GM12891 (cell line): ENCODE measurements around the gene LDB2.

Experiments used
- DNase-seq: peaks from one replicate; pipeline ENCODE4 v3.0.0; 2011; ENCODE audit warnings: low spot score; ENCODE audit not compliant: insufficient read length
- FAIRE-seq: peaks from 2 replicates; lab custom pipeline; 2011; peaks lifted over from hg19 to GRCh38; lab: Jason Lieb, UNC
- PAX5 ChIP-seq: IDR thresholded peaks from 2 replicates; pipeline ENCODE4 v1.6.1; 2011; ENCODE audit warnings: low read length, moderate library complexity, mild to moderate bottlenecking; ENCODE audit not compliant: insufficient read depth, severe bottlenecking
- POLR2A ChIP-seq: IDR thresholded peaks from 2 replicates; pipeline ENCODE4 v1.6.1; 2011; ENCODE audit warnings: low read depth, low read length, control low read depth
- POLR2AphosphoS5 ChIP-seq: IDR thresholded peaks from 2 replicates; pipeline ENCODE4 v1.6.1; 2011; ENCODE audit warnings: low read depth, low read length, control low read depth
- POU2F2 ChIP-seq: IDR thresholded peaks from 2 replicates; pipeline ENCODE4 v1.6.1; 2011; ENCODE audit warnings: low read depth, mild to moderate bottlenecking, control low read depth, low read length, moderate library complexity
- SPI1 ChIP-seq: IDR thresholded peaks from 2 replicates; pipeline ENCODE4 v1.6.1; 2011; ENCODE audit warnings: low read depth, low read length, control low read depth
- TAF1 ChIP-seq: IDR thresholded peaks from 2 replicates; pipeline ENCODE4 v1.6.1; 2011; ENCODE audit warnings: low read depth, low read length, control low read depth

Gene LDB2

DNA sequence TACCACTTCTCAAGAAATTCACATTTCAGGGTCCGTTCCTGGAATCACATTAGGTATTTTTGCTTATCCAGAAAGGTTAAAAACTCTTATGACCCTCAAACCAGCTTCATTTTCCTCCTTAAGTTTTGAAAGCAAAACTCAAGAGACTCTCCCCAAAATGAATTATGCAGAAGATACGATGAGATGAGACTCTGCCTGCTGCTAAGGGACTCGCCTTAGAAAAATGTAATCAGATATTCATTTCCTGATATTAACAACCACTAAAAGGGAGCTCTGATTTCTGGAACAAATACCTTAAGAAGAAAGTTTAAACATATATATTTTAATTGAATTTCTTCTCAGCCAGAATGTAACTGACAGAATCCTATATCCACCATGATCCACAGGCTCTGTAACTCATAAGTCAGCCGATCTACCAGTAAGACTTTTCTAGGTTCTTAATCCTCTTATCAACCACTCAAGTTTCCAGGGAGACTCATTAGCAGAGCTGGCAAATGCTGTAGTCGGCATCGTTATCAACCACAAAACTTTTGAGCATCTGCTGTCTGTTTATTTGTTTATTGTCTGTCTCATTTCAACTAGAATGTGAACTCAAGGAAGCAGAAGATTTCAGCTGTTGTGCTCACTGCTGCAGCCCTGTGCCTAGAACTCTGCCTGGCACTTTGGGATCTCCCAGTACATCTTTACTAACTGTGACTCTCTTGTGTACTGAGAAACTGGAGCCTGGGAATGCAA lies 112.5 kb downstream of the LDB2 start:
- TF ChIP-seq SPI1: no peak
- no peak for FAIRE-seq
- no peak for DNase-seq

DNA sequence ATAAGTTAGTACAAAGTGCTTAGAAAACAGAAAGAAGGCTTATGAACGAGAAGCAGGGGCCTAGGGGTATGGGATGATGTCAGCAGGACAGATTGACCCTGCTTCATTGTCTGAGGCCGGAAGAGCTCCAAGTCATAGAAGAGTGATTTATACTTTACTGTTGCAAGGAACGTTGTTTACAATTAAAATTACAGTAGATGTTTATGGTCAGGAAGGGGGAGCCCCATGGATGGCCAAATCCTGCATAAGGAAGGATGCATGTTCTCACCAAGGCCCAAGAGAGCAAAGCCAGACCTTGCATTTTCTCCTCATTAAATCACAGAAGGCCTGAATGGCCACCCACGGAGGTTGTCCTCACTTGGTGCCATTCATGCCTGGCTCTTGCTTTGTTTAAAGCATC lies 115.3 kb downstream of the LDB2 start:
- FAIRE-seq: no peak
- no peak for DNase-seq
- no peak for TF ChIP-seq PAX5
- no peak for TF ChIP-seq POLR2A
- TF ChIP-seq POLR2AphosphoS5: no peak
- TF ChIP-seq SPI1: no peak
- no peak for TF ChIP-seq TAF1
- no peak for TF ChIP-seq POU2F2

DNA sequence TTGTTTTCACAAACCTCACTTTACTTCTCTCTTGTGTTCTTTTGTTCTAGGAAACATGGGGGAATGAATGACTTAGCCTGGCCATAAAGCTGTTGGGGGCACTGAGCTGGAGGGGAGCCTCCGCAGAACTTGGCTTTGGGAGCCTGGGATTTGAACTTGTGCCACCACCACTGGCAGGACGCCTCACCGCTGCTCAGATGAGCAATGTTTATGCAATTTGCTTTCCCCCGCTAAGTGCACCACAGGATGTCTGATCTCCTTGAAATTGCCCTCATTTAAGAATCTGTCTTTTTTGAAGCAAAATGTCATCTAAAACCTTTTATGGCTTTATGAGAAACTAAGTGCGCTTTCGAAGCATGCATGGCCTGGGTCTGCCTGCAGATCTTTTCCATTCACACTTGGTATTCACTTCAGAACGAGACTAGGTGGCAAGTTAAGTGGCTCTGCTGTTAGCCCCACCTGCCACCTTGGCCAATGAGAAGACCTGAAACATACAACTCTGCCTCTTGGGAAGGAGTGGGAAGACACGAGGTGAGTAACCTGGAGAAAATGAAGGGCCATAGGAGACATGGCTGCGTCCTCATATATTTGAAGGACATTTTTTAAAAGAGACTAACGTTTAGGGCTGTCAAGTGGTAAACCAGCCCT lies 119.3 kb downstream of the LDB2 start:
- TF ChIP-seq POU2F2: no peak
- TF ChIP-seq SPI1: no peak
- no peak for TF ChIP-seq TAF1
- no peak for TF ChIP-seq POLR2AphosphoS5
- no peak for TF ChIP-seq PAX5
- TF ChIP-seq POLR2A: no peak
- FAIRE-seq (no peak), DNase-seq (no peak)

DNA sequence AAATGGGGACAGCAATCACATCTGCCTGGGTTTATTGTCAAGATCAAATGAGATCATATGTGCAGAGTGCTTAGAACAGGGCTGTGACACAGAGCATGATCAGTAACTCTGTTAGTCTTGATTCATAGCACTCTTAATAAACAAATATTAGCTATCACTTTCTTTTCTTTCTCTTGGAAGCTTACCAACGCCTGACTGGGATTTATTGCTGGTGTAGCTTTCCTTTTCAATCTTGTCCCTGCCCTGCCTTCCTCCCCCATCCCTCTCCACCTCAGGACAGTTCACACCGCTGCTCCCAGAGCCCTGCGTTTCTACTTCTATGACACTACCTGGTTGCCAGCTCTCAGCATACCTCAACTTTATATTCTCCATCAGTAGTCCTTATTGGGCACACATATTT lies 120.7 kb downstream of the LDB2 start:
- no peak for FAIRE-seq
- no peak for DNase-seq

DNA sequence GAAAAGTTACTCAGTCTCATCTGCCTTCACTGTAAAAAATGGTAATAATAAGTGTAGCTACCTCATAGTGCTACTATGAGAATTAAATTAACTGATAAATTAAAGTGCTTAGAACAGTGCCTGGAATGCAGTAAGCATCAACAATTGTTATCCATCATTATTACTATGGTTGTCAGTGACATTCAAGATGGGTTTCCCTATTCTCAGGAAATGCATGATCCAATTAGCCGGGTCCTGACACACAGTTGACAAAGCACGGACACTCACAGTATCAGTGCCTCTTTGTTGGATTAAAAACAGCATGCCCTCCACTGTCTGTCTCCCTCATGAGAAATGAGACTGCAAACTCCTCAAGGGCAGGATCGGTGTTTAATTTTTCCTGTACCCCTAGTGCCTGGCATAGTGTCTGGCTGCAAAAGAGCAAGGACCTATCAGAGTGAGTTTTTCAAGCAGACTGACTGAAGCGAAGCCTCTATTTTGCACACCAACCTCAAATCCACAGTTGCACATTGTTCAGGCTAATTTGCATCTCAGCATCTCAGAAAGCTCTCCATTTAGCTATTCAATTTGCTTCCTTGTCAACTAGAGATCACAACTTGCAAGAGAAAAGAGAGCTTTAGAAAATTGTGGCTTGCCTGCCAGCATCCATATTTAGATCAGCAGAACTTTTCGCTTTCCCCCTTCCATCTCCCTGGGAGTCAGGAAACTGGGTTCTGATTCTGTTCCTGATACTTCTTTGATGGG lies 122.9 kb downstream of the LDB2 start:
- no peak for FAIRE-seq
- no peak for DNase-seq
- TF ChIP-seq TAF1 (no peak), POLR2AphosphoS5 (no peak)

More for the DNA sequence above, 120.7 kb downstream of the LDB2 start:
- no peak for TF ChIP-seq TAF1
- no peak for TF ChIP-seq POLR2A

DNA sequence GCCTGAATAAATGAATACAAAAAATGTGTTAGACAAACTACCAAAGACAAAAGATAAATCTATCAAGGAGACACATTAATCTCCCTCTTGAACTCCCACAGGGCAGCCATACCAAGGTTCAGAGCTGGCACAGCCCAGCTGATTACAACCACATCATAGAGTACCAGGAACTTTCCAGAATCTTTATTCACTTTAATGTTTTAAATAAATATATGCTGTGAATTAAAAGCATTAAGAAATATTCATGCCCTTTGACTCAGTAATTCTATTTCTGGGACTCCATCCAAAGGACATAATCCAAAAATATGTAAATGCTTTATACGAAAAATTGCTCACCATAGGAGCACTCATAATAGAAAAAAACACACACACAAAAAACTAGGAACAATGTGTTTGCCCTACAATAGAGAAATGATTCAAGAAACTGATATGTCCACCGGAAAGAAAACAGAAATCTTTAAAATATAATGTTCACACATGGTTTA lies 126.0 kb downstream of the LDB2 start:
- TF ChIP-seq POU2F2 (no peak), SPI1 (no peak), PAX5 (no peak), POLR2A (no peak), TAF1 (no peak), POLR2AphosphoS5 (no peak)
- no peak for FAIRE-seq
- DNase-seq: no peak

DNA sequence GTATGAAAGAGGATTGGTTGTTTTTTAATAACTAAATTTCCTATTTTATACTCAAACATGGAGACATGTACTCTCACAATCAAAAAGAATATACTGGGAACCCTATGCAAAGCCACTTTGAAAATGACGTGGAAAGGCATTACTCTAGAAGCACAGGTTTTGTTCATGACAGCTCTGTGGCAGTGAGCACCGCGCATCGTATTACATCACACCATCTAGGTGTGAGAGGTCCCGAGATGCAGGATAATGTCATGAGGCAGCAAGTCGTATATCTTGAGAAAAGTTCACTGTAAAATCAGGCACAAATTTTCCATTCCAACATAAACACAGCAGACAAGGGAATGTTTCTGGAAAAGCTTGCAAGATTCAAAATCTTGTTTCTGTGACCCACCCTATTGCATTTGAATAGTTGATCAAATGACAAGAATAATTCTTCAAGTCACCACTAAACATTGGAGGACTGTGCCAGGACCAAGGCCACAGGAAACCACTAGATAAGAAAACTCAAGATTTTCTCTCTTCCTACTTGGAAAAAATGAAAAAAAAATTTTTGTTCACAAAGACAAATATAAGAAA lies 127.6 kb downstream of the LDB2 start:
- no peak for DNase-seq
- no peak for TF ChIP-seq POU2F2
- TF ChIP-seq TAF1: no peak
- no peak for TF ChIP-seq PAX5
- no peak for TF ChIP-seq POLR2A
- TF ChIP-seq POLR2AphosphoS5: no peak
- TF ChIP-seq SPI1: no peak
- FAIRE-seq: no peak

DNA sequence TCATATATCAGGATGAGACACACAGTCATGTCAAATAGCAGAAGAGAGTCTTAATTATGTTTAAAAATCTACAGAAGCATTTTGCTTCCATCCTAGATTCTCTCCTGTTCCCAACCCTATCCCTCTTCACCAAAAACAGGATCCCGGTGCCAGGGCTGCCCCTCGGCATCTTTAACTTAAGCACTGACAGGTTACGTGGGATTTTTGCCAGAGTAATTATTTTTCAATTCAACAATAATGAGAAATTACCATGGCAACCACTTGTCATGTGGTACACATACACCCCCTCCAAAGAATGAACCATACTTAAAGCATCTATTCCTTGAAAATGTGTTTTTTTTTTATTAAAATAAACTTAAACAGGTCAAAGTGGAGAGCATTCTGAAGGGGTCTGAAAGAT lies 130.6 kb downstream of the LDB2 start:
- DNase-seq (no peak), FAIRE-seq (no peak)
- no peak for TF ChIP-seq SPI1
- TF ChIP-seq POU2F2: no peak
- no peak for TF ChIP-seq TAF1
- no peak for TF ChIP-seq POLR2AphosphoS5
- no peak for TF ChIP-seq POLR2A
- TF ChIP-seq PAX5: no peak

DNA sequence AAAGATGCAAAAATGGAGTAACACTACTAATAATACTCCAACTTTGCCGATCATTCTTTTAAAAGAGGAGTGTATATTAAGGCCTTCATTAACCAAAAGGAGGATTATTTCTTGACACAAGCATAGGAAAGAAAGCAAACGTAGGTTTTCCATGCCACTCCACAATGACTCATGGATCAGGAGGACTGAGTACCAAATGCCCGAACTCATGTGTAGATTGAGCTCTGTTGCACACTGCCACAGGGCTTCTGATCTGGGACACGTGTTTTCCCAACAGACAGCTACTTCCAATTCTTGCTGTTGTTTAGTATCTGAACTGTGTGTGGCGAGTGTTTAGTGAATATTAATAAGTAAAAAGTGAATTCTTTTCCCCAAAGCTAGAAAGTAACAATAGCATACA lies 131.2 kb downstream of the LDB2 start:
- FAIRE-seq (no peak), DNase-seq (no peak)
- TF ChIP-seq PAX5 (no peak), TAF1 (no peak), POU2F2 (no peak), POLR2A (no peak), SPI1 (no peak)
